ENCODE measurements around the gene TNNI2.
A peak's percentile ranks its signal among the peaks of the same experiment; 100 is the strongest.

The TNNI2 gene

DNA sequence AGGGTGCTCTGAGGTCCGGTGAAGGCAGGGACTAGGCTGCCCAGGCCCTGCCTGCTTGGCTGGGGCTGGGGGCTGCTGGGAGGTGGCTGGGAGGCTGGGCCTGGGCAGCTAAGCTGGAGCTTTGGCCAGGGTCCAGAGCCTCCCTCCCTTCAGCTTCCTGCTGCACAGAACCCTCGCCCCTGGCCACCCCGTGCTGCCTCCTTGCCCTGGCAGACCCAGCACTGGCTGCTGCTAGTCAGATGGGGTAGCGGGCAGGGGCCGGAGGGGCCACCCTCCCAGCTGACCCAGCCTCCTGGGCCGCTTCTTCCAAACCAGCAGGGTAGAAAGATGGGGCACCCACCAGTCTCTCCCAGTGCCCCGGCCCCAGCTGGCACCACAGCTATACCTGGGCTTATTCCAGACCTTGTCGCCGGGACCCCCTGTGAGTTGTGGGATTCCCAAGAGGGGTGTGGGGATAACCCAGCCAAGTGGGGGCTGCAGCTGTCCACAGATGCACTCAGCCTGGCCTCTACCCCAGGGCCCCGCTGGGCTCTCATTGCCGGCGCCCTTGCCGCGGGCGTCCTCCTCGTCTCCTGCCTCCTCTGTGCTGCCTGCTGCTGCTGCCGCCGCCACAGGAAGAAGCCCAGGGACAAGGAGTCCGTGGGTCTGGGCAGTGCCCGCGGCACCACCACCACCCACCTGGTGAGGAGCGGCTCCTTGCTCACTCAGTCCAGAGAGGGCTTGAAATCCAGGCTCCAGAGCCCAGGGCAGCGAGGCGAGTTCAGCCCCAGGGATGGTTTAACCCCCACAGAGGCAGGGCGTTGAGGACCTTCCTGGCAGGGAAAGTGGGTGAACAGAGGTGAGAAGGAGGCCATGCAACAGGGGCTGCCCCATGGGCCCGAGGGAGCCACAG is 3.8 kb upstream of the TNNI2 start, which contains the start of gene SYT8:
SYT8 (plus strand) TSS at position 212 of the 892 bp plus-strand sequence; CDS start at position 328, 116 bp downstream.
- DNase-seq (ENCODE audit: low read depth), result no peak

- no peak for DNase-seq (ENCODE audit: low read depth)
Measured at GRCh38 chr11:1835671-1836010, 3.1 kb upstream of the TNNI2 start.

DNA sequence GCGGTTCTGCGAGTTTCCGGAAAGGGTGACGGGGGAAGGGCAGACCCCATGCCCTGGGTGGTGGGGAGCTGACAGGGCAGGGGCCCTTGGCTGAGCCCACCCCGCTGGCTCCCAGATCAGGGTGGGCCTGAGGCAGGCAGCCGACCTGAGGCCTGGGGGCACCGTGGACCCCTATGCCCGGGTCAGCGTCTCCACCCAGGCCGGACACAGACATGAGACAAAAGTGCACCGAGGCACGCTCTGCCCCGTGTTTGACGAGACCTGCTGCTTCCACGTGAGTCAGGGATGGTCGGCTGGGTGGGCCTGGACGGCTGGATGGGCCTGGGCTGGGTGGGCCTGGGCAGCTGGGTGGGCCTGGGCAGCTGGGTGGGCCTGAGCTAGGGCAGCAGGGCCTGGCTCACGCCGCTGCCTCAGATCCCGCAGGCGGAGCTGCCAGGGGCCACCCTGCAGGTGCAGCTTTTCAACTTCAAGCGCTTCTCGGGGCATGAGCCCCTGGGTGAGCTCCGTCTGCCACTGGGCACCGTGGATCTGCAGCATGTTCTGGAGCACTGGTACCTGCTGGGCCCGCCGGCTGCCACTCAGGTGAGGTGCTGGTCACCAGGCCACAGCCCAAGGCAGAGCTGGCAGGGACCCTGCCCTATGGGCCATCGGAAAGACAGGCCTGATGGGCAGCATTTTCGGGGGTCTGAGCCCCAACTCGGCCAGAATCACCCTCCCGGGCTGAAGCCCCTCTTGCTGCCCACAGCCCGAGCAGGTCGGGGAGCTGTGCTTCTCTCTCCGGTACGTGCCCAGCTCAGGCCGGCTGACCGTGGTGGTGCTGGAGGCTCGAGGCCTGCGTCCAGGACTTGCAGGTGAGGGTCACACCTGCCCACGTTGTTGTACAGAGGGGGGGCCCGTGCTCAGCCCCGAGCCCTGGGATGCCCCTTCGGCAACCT is 2.5 kb upstream of the TNNI2 start:
- DNase-seq (ENCODE audit: low read depth), result no peak

DNA sequence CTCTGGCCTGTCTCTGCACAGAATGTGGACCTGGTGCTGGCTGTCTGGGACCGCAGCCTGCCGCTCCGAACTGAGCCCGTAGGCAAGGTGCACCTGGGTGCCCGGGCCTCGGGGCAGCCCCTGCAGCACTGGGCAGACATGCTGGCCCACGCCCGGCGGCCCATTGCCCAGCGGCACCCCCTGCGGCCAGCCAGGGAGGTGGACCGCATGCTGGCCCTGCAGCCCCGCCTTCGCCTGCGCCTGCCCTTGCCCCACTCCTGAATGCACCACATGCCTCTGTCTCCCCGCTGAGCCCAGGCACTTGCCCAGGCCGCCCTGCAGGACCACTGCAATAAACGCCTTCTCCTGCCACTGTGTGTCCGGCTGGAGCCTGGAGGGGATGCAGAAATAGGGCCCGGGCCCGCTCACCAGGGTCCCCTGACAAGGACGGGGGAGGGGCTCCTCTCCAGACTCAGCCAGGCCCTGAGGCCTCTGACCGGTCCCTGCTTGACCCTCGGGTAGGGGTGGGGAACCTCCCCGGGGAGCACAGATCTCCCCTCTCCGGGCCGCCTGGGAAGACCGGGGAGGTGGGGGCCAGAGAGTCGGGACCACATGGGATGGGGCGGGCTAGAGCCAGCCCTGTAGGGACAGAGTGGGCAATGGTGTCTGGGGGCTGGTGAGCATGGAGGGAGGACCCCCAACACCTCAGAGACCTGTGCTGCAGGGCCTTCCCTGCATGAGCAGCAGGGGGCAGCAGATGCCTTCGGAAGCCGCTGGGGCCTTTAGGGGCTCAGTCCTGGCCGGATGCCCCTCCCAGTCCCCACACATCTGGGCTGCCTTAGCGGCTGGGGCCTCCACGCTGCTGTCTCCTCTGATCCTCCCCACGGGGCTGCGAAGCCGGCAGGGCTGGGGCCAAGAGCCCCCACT is 1.4 kb upstream of the TNNI2 start:
- DNase-seq (ENCODE audit: low read depth), result peak; percentile 69

- no peak for DNase-seq (ENCODE audit: low read depth)
Measured at GRCh38 chr11:1838077-1838425, 730 bp upstream of the TNNI2 start.

DNA sequence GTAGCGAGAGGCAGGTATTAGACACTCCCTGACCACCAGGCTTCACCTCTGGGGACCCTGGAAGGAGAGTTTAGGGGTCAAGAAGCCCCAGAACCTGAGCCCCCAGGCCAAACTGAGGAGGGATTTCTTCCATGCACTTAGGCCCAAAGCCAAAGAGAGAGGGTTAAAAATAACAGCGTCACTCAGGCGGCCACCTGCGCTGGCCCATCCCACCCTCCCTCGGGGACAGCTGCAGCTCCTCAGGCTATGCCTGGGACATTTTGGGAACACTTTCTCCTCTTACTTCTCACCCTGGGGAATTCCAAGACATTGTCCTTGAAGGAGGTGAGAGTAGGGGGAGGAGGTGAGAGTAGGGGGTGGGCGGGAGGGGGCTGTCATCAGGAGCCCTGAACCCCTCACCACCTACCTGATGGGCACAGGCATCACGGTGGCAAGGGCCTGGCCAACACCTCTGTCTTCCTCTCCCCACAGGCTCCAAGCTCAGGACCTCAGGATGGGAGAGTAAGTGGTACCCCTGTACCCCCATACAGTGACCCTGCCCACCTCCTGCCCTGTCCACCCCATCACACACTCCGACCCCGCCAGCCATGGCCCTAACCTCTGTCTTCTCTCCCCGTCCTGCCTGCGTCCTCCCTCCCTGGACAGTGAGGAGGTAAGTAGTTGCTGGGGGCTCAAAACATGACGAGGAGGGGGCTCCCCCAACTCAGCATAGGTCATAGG is 583 bp downstream of the TNNI2 start:
- no peak for DNase-seq (ENCODE audit: low read depth)

DNA sequence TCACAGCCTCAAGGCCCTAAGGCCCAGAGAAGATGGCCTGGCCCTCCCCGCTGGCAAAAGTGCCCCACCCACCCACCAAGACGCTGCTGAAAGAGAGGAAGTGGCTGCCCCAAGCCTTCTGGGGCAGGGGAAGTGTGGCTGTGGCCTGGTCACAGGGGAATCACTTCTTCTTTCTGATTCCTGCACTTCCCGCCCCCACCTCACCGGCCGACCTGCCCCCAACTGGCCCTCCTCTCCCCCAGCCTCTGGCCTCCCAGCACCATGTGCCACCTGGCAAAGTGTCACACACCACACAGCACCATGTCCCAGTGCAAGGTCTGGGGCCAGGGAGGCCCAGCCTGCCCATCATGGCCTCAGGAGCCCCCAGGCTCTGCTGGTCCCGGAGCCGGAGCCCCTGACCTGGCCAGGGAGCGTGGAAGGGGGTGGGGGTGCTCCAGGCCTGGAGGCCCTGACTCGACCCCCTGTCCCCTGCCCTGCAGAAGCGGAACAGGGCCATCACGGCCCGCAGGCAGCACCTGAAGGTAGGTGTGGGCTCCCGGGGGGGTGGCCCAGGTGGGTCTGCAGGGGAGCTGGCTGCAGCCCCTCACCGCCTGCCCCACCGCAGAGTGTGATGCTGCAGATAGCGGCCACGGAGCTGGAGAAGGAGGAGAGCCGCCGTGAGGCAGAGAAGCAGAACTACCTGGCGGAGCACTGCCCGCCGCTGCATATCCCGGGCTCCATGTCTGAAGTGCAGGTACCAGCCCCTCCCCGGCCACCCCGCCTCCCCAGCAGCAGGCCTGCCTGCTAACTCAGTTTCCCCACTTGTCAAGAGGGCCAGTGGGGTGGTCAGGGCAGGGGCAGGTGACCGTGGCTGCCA is 1.4 kb downstream of the TNNI2 start:
- no peak for DNase-seq (ENCODE audit: low read depth)

DNA sequence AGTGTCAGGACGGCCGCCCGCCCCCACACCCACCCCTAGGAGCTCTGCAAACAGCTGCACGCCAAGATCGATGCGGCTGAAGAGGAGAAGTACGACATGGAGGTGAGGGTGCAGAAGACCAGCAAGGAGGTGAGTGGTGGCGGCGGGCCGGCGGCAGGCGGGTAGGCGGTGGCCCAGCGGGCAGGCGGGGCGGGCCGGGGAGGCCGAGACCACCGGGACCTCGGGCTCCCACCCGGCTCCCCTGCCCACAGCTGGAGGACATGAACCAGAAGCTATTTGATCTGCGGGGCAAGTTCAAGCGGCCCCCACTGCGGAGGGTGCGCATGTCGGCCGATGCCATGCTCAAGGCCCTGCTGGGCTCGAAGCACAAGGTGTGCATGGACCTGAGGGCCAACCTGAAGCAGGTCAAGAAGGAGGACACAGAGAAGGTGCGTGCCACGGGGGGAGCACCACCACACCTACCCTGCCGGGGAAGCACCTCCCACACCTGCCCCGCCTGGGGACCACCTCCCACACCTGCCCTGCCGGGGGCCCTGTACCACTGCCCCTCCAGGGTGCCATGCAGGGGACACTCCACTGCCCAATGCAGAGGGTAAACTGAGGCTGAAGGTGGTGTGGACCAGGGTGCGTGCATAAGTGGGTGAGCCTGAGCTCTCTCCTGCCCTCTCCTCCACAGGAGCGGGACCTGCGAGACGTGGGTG is 2.1 kb downstream of the TNNI2 start:
- no peak for DNase-seq (ENCODE audit: low read depth)

GRCh38 chr11:1841511-1842148 is 2.8 kb downstream of the TNNI2 start:
- no peak for DNase-seq (ENCODE audit: low read depth)

- DNase-seq (ENCODE audit: low read depth), result no peak
Measured at GRCh38 chr11:1842149-1843097, 3.6 kb downstream of the TNNI2 start.

- no peak for DNase-seq (ENCODE audit: low read depth)
Measured at GRCh38 chr11:1843098-1843473, 4.3 kb downstream of the TNNI2 start.

DNA sequence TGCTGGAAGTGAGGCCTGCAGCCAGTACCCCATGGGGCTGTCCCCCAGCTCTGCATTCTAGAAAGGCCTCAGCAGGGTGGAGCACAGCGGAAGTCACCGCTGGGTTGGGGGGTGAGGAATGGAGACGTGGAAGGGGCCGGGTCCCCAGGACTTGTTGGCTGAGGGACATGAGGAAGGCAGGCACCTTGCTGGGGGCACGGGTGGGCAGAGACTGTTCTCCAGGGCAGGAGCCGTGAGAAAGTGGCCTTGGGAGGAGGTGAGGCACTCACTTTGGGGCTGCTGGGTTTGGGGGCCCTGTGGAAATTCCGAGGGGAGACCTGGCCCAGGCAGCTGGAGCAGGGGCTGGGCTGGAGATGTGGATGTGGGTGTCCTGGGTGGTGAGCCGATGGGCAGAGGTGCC is 5.0 kb downstream of the TNNI2 start:
- no peak for DNase-seq (ENCODE audit: low read depth)

DNA sequence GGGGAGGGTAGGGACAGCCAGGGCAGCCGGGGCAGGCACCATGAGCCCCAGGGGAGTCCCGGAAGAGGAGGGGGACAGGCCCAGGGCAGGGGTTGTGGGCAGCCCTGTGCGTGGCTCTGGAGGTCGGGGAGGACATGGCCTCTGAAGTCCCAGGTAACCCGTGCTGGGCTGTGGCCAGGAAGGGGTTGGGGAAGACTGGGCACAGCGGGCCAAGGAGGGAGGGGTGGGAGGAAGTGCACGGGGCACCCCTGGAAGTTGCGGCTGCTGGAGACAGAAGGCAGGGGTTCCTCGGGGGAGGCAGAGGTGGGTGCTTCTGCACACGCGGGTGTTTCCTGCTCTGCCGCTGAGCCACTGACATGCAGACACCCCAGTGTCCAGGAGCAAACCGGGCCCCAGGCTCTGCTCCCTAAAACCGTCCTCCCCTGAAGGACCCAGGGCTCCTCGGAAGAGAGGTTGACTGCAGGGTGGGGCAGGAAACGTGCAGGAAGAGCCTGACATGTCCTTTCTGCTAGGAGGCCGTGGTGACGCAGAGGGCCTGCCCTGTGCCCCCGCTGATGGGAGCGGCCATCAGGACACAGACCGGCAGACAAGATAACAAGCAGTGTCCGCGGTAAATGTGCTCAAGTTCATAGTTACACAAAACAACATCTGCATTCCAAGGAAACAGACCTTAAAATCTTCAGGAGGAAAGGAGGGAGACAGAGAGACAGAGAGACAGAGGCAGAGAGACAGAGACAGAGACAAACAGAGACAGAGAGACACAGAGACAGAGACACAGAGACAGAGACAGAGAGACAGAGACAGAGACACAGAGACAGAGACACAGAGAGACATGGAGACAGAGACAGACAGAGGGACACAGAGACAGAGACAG is 5.7 kb downstream of the TNNI2 start:
- no peak for DNase-seq (ENCODE audit: low read depth)

- DNase-seq (ENCODE audit: low read depth), result no peak
Measured at GRCh38 chr11:1845095-1845429, 6.3 kb downstream of the TNNI2 start.

GRCh38 chr11:1845561-1846452 is 7.0 kb downstream of the TNNI2 start:
- DNase-seq (ENCODE audit: low read depth), result no peak

GRCh38 chr11:1846453-1846932 is 7.7 kb downstream of the TNNI2 start:
- no peak for DNase-seq (ENCODE audit: low read depth)
